Suppressor macrophage treated with lipopolysaccharide for 4 hours (primary cell): ENCODE results near the gene EIF3K.
"Not testable (repeated sequence)": the region's sequence is repeated elsewhere in the genome, so short reads cannot be mapped to it uniquely, and the experiment has no call there.

Experiments
- DNase-seq: peaks from one replicate; pipeline ENCODE4 v3.0.0-alpha.2; 2020

EIF3K gene

DNA sequence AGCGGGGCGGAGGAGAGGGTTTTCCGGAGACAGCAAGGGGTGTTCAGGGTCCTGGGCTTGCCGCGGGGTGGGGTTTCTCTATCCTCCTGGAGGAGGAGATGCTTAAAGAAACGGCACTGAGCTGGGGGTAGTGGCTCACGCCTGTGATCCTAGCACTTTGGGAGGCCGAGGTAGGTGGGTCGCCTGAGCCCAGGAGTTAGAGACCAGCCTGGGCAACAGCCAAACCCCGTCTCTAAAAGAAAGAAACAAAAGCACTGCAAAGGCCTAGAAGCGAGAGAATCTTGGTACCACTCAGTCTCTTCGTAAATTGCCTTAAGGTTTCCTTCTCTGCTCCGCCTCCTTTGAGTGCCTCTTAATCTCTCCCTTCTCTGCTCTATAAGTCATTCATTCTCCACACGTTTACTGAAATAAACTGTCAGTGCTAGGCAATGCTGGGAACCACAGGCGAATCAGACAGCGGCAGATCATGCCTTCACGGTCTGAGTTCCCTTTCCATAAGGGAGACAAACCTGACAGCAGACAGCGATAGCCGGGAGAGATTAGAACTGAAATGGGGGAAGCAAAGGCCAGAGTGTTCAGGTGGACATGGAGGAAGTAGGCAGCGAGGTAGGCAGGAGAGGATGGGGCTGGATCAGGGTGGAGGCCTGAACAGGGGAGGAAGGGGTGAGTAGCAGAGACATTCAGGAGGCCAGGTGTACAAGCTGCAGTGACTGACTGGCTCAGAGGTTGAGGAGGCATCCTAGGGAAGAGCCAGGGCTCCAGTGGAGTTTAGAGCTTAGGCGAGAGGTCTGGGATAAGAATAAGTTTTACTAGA is 580 bp downstream of the EIF3K start:
- peak; percentile 4 for DNase-seq

DNA sequence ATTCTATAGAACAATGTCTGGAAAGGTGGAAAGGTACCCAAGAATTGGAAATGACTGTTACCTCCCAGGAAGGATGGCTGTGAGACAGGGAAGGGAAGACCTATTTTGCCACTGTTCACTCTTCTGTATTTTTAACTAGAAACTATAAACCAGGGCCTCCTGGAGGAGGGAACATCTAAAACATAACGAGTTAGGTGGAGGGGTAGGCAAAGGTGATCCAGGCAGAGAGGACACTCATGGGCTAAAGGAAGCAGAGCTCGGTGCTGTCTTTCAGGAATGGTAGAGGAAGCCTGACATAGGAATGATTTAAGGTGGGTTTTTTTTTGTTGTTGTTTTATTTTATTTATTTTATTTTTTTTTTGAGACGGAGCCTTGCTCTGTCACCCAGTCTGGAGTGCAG is 5.8 kb downstream of the EIF3K start:
- DNase-seq, result no peak

DNA sequence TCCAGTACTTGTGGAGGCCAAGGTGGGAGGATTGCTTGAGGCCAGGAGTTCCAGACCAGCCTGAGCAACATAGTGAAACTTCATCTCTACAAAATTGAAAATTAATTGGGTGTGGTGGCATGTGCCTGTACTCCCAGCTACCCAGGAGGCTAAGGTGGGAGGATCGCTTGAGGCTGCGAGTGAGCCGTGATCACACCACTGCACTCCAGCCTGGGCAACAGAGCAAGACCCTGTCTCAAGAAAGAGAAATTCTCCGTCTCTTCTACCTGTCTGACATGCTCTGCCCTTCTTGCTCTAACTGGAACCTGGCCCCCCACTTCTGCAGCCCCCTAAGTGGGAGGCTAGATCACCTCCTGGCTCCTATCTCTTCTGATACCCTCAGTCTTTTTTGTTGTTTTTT is 7.4 kb downstream of the EIF3K start:
- no peak for DNase-seq

DNA sequence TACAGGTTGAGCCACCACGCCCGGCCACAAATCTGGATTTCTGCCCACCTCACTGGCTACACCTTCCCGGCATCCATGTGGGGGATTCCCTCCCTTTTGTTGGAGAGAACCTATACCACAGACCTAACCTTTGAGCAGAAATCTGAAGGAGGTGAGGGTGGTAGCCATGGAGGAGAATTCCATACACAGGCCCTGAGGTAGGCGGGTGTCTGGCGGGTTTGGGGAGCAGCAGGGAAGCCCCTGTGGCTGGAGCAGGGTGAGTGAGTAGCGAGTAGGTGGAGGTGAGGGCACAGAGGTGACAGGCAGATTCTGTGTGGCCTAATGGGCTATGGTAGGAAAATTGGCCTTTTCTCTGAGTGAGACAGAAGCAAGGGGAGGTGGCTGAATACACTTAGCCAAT is 10.6 kb downstream of the EIF3K start:
- no peak for DNase-seq

DNA sequence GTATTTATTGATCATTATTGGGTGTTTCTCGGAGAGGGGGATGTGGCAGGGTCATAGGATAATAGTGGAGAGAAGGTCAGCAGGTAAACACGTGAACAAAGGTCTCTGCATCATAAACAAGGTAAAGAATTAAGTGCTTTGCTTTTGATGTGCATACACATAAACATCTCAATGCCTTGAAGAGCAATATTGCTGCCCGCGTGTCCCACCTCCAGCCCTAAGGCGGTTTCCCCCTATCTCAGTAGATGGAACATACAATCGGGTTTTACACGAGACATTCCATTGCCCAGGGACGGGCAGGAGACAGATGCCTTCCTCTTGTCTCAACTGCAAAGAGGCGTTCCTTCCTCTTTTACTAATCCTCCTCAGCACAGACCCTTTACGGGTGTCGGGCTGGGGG is 12.3 kb downstream of the EIF3K start:
- DNase-seq, result not testable (repeated sequence)

DNA sequence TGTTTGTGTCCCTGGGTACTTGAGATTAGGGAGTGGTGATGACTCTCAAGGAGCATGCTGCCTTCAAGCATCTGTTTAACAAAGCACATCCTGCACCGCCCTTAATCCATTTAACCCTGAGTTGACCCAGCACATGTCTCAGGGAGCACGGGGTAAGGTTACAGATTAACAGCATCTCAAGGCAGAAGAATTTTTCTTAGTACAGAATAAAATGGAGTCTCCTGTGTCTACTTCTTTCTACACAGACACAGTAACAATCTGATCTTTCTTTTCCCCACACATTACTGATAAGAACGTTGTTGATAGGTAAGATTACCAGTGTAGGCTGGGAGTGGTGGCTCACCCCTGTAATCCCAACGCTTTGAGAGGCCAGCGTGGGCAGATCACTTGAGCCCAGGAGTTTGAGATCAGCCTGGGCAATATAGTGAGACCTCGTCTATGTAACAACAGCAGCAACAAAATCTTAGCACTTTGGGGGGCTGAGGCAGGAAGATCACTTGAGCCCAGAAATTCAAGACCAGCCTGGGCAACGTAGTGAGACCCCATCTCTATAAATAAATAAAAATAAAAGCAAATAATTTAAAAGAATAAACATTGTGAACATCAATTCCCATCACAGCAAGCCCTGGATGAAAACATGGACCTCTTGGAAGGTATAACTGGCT is 13.0 kb downstream of the EIF3K start:
- DNase-seq, result not testable (repeated sequence)

DNA sequence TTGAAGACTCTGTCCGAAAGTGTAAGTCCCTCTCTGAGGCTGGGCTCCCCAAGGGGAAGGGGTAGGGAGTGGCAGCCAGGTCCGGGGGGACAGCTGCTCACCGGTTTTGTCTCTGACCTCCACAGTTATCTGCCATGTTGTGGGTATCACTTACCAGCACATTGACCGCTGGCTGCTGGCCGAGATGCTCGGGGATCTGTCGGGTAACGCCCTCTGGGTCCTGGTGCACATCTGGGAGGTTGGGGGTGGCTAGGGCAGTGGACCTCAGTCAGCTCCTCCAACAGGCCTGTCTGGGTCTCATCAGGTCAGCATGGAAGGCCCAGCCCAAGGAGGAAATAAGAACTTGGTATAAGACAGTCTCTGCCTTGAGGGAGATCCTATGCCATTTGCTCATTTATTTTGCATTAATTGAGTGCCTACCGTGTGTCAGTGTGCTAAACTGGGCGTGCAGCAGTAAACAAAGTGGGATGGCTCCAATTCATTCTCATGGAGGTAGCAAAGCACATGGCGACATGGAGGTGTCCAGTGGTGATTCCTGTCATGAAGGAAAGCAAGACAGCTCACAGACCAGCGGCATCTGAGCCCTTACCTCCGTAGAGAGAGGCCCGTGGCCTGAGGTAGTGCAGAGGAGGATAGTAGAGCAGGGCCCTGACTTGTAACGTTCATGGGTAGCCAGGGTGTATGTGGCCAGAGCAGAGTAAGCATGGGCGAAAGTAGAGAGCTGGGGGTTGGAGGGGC is 13.7 kb downstream of the EIF3K start:
- no peak for DNase-seq

DNA sequence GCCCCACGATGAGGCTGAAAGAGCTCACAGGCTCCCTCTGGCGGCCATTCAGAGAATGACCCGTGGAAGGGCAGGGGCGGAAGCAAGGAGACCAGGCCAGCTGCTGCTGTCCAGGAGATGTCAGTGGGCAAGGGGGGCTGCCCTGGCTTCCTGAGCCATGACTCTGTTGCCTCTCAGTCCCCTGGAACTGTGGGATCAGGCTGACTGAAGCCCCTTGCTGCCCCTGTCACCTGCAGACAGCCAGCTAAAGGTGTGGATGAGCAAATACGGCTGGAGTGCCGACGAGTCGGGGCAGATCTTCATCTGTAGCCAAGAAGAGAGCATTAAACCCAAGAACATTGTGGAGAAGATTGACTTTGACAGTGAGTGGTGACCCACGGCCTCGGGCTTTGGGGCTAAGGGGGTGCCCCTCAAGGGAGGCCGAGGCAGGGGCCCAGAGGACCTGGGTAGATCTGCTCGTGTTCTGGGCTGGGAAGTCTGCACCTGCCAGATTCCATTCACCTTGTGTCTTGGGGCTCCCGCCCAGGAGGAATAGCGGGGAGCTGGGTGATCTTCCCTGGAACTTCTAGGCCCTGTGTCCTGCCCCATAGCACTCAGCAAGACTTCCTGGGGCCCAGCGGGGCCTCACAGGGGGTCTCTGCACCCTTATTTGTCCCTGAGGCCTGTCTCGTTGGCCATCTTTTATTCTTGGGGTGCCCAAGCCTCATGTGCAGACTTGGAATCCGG is 15.9 kb downstream of the EIF3K start:
- DNase-seq, result peak; percentile 81

DNA sequence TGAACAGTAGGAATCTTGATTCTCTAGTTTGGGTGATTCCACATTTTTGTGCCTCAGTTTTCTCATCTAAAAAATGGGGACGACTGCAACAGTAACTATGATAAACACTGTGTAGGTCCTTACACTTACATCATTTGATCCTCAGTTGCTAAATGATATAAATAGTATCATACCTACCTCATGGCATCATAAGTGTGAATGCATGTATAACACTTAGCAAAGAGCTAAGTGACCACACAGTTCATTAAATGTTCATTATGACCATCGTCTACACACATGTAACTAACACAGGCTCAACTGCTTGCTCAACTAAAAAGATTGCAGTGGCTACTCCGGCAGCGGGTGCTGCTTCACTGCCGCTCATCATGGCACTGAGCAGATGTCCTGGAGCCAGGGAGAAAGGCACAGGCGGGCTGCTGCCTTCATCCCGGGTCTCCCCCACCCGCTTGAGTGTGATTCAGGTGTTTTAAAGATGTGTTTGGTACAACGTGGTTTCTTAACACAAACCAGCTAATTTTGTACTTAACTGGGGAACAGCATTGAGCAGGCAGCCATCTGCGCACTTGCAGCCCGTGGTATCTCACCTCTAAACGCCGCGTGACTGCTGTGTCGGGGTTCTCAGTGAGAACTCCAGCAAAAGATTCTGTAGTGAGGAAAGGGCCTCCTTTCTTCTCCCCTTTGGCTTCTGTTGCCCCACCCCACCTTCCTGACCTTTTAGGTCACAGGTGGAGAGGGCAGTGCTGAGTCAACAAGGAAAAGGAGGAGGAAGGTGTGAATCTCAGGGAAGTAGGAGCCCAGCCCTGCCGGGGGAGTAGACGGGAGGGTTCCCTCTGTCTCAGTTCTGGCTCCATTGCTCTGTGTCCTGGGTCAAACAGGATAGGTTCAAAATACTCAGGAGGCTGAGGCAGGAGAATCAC is 16.8 kb downstream of the EIF3K start:
- DNase-seq, result no peak

DNA sequence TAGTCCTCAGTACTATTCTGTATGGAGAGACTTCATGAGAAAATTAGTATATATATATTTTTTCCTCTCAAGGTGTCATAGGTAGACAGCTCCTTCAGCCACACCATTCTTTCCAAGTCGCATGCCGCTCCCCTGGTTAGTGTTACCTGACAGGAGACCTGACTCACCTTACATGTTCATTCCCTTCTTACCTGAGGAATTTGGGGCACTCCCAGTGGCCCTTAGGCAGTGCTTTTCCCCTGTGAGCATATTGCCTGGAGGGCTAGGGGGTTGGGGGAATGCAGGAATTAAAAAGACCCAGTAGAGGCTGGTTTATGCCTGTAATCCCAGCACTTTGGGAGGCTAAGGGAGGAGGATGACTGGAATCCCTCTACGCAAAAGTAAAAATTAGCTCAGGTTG is 19.5 kb downstream of the EIF3K start:
- DNase-seq, result no peak

DNA sequence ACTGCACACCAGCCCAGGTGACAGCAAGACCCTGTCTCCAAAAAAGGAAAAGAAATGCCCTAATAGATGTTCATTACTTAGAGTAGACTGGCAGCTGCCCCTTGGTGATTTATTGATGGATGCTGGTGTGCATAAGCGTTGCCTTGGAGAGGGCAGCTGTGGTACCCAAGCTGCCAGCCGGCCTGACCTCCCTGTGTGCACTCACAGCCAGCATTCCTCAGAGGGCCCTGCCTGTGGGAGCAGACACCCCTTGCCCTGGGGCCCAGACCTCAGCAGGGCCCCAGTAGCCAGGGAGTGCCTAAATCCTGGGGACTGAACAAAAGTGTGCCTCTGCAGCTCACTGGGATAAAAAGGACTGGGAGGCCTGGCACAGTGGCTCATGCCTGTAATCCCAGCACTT is 20.7 kb downstream of the EIF3K start:
- no peak for DNase-seq

DNA sequence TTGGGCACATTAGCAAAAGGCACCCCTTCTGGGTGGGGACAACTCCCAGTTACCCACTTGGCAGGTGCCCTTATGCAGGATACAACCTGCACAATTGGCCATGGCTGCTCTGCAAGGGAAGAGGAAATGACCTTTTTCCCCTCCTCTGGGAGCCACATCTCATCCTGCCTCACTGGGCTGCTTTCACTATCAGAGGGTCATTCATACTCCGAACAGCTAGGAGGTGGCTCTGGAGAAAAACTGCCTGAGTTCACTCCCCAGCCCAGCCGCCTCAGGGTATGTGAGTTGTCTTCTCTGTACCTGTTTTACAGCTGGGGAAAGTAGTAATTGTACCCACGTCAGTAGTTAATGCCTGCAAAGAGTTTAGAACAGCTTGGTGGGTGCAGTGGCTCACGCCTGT is 21.4 kb downstream of the EIF3K start:
- DNase-seq, result no peak

DNA sequence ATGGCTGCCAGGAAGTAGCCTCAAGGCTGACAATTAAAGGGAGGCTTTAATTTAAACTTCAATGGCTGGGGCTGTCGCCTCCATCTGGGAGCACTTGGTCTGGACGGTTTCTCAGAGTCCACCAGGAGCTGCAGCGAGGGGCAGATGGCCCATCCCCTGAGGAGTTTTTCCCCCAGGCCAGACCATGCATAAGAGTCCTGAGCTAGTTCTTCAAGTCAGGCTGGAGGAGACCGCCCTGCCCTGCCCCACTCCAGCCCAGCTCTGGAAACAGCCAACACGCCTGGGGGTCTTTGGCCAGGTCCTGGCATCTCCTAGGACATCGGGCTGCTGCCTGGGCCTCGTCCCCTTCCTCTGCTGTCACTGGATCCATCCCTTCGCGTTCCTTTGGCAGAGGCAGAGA is 23.2 kb downstream of the EIF3K start:
- DNase-seq, result no peak

DNA sequence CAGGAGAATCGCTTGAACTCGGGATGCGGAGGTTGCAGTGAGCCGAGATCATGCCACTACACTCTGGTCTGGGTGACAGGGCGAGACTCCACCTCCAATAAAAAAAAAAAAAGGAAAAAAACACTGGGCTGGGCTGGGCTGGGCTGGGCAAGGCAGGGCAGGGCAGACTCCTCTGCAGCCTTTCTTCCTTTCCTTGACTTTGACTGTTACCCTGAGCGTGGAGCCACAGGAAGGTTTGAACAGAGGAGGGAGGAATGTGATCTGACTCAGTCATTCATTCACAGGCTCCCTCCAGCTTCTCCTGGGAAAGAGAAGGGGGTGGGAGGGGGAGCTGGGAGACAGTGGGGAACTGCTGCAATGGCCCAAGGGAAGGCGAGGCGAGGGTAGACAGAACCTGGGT is 25.7 kb downstream of the EIF3K start:
- DNase-seq, result no peak

DNA sequence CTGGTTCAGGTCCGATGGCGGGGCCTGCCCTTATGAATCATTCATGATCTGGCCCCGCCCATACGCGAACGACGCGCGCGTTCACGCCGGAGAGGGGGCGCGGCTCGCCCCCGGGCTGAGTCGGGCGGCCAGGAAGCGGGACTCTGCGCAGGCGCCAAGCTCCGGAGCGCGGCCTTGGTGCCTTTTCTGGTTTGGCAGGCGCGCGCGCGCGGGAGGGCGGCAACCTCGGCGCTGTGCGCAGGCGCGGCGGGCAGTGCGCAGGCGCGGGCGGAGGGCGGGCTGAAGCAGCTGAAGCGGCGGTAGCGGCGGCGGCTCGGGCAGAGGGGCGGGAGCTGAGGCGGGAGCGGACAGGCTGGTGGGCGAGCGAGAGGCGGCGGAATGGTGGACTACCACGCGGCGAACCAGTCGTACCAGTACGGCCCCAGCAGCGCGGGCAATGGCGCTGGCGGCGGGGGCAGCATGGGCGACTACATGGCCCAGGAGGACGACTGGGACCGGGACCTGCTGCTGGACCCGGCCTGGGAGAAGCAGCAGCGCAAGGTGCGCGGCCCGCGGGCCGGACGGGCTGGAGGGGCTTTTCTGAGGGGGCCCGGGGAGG is 28.5 kb downstream of the EIF3K start, which contains the start of gene ACTN4:
Gene ACTN4 (plus strand): TSS at position 282 of the 598 bp plus-strand sequence. CDS start 97 bp downstream, at position 379.
- DNase-seq, result peak; percentile 100

DNA sequence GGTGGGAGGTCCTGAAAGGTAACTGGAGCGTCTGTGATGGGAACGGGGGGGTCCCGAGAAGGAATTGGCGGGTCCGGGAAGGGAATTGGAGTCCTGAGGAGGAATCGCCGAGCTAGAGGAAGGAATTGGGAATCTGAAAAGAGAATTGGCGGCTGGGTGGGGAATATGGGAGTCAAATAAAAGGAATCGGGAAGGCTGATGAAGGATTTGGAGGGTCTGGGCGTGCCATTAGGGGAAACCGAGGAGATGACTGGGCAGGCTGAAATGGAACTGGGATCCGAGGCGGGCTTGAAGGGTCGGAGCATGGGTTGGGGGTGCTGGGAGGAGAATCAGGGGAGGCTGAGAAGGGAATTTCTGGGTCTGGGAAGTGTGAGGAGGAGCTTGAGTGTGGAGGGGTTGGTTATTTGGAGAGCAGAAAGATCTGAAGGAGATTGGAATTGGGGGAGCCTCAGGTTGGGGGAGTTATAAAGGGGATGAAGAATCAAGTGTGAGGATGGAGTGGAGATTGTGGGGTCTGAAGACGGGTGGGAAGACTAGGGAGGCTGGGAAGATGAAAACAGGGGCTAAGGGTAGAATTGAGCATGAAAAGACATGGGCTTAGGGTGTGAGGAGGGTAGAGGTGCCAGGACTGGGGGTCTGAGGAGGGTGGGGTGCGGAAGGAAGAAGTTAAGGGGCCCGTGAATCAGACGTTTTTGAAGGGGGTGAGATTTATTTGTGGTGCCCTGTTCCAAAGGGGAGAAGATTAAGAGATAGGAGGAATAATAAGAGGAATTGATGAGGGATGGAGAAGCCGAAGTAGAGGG is 29.2 kb downstream of the EIF3K start:
- DNase-seq, result no peak

DNA sequence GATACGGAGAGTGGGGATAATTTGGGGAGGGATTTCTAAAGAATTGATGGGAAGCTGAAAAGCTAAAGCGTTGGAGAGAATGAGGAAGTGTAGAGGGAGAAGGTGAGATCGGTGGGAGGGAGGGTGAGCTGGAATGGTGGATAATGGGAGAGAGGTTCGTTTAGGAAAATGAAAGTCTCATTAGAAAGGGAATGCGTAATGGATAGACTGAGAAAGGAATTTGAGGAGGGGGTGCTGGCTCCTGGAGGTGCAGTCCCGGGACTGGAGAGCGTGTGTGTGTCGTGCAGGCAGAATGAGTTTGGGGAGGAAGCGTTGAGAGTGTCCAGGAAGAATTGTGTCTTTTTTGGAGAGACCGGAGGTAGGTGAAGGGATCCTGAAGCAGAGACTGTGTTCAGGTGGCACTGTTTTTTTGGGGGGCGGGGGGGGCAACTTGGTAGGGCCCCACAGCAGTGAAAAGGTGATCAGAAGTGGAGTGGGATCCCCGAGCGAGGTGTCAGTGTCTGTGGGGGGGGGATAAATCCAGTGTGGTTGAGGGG is 29.8 kb downstream of the EIF3K start:
- no peak for DNase-seq

DNA sequence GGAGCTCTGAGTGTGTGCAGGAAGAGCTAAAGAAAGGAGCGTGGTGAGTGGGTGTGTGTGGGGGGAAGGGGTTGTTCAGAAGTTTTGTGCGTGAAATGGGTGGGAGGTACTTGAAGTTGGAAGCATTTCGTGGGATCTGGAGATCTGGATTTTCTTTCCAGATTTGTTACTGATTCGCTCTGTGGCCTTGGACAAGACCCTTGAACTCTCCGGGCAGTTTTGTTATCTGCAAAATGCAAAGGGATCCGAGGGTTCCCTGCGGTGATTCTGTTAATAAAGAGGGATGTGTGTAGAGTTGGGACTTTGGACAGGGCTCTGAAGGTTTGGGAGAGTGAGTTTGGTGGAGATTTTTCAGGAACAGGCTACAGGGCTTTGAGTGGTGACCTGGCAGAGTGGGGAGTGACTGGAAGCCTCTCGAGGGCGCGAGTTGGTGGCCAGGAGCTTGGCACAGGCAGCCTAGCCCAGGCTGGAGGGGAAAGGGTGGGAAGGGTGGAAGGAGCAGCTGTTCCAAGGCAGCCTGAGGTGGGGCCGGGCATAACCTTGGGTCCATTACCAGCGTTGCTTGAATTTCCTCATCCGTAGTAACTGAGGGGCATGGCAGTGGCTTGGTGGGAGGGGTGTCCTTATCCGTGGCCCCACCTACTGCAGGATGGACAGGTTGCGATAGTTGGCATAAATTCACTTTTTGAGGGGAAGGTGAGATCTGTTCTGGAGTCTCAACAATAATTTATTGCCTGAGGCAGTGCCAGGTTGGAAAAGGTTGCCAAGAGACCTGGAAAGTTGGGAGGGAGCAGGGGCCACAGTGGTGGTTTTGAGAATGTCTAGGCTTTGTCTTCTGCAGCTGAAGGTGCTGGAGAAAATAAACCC is 30.6 kb downstream of the EIF3K start:
- DNase-seq, result no peak

DNA sequence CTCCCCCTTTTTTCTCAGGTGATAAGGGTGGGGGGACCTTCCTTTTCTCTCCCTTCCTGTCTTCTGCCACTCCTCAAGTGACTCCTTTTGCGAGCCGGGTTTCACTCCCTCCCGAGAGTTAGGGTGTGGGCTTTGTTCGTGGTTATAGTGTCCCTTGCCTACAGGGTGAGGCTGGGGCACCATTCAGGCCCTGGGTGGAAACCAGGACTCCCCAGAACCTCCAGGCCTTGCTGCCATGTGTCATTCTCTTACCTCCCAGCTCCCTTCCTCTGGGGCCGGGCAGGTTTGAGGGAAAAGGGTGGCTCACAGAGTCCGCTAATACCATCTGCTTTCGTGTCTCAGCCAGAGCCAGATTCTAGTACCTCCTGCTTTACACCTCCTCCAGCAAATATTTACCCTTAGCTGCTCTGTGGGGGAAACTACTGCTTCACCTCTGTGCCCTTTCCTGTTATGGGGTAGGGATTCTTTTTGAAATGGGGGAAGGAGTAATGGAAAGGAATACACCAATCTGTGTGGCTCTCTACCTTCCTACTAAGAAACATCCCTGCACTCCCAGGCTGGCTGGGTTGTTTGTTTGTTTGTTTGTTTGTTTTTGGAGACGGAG is 31.3 kb downstream of the EIF3K start:
- no peak for DNase-seq
